ENCODE data around the gene MSI2. TPM values are rescaled to one million over a fixed set of nuclear protein-coding genes. Genes with fewer than 3 reads are reported as not detected.

Gene MSI2
- total and polyA plus RNA-seq, 2 experiments from 2014 or later = 15.7 to 76.4 TPM

- H3K27ac ChIP-seq = no peak overlapping the region
- no peak for TF ChIP-seq CTCF (IDR thresholded peaks at IDR 0.05; ENCODE audit: low read depth, low read length)
- DNase-seq (ENCODE audit: low read depth in 1 of 2, low spot score in 1 of 2) = peak in 1 of 2 donors; percentile 13
- no peaks in the 10 kb centered on the region for H3K9me3 ChIP-seq (ENCODE audit: low read depth)
- H3K36me3 ChIP-seq = no peaks in the 10 kb centered on the region
- no peak overlapping the region for H3K4me3 ChIP-seq
- H3K27me3 ChIP-seq = no peaks in the 10 kb centered on the region
- peaks cover 9% of the 10 kb centered on the region for H3K4me1 ChIP-seq (ENCODE audit: low read depth)
Observed at GRCh38 chr17:57584050-57584551, 327.8 kb downstream of the MSI2 start.

- H3K4me1 ChIP-seq (ENCODE audit: low read depth) = peaks cover 17% of the 10 kb centered on the region
- DNase-seq (ENCODE audit: low read depth in 1 of 2, low spot score in 1 of 2) = no peak
Observed at GRCh38 chr17:57585341-57586195, 329.2 kb downstream of the MSI2 start.

GRCh38 chr17:57586196-57586740 lies 329.9 kb downstream of the MSI2 start:
- Histone ChIP-seq H3K4me1 (ENCODE audit: low read depth) (peaks cover 22% of the 10 kb centered on the region), H3K4me3 (no peak overlapping the region), H3K9me3 (ENCODE audit: low read depth) (no peaks in the 10 kb centered on the region), H3K27ac (no peak overlapping the region), H3K36me3 (no peaks in the 10 kb centered on the region), H3K27me3 (no peaks in the 10 kb centered on the region)
- no peak for TF ChIP-seq CTCF (IDR thresholded peaks at IDR 0.05; ENCODE audit: low read depth, low read length)
- no peak for DNase-seq (ENCODE audit: low read depth in 1 of 2, low spot score in 1 of 2)

More at GRCh38 chr17:57585341-57586195, 329.2 kb downstream of the MSI2 start:
- Histone ChIP-seq H3K4me3 (no peak overlapping the region), H3K9me3 (ENCODE audit: low read depth) (no peaks in the 10 kb centered on the region), H3K36me3 (no peaks in the 10 kb centered on the region), H3K27ac (no peak overlapping the region), H3K27me3 (no peaks in the 10 kb centered on the region)
- TF ChIP-seq CTCF (IDR thresholded peaks at IDR 0.05; ENCODE audit: low read depth, low read length) = no peak

GRCh38 chr17:57586742-57587141 lies 330.4 kb downstream of the MSI2 start:
- Histone ChIP-seq H3K27ac (no peak overlapping the region), H3K4me1 (ENCODE audit: low read depth) (peaks cover 22% of the 10 kb centered on the region), H3K4me3 (no peak overlapping the region), H3K27me3 (no peaks in the 10 kb centered on the region), H3K9me3 (ENCODE audit: low read depth) (no peaks in the 10 kb centered on the region), H3K36me3 (no peaks in the 10 kb centered on the region)
- no peak for TF ChIP-seq CTCF (IDR thresholded peaks at IDR 0.05; ENCODE audit: low read depth, low read length)
- no peak for DNase-seq (ENCODE audit: low read depth in 1 of 2, low spot score in 1 of 2)

GRCh38 chr17:57587193-57587969 lies 331.1 kb downstream of the MSI2 start:
- H3K9me3 ChIP-seq (ENCODE audit: low read depth) = no peaks in the 10 kb centered on the region
- no peak overlapping the region for H3K27ac ChIP-seq
- H3K4me3 ChIP-seq = no peak overlapping the region
- no peaks in the 10 kb centered on the region for H3K27me3 ChIP-seq
- no peaks in the 10 kb centered on the region for H3K36me3 ChIP-seq
- H3K4me1 ChIP-seq (ENCODE audit: low read depth) = peaks cover 22% of the 10 kb centered on the region
- DNase-seq (ENCODE audit: low read depth in 1 of 2, low spot score in 1 of 2) = no peak
- no peak for TF ChIP-seq CTCF (IDR thresholded peaks at IDR 0.05; ENCODE audit: low read depth, low read length)
